K562 (cell line): ENCODE results near the gene FARSA. TPM values are rescaled to one million over a fixed set of nuclear protein-coding genes. Genes with fewer than 3 reads are reported as not detected.

Experiments used
- ADNP ChIP-seq: fragments of 200-800 bp; sonication (Bioruptor generic); IDR thresholded peaks from 2 replicates; pipeline ENCODE4 v1.6.1; 2016; ENCODE audit warnings: missing genetic modification characterization, missing compliant biosample characterization
- CBFA2T2 ChIP-seq: fragments of 450-650 bp; conservative IDR thresholded peaks from 2 replicates; pipeline ENCODE4 v1.6.1; 2017; ENCODE audit warnings: mild to moderate bottlenecking
- EHMT2 ChIP-seq: fragments of 450-650 bp; IDR thresholded peaks from 2 replicates; pipeline ENCODE4 v1.6.1; 2018; ENCODE audit warnings: antibody characterized with exemption
- HCFC1 ChIP-seq: IDR thresholded peaks from 2 replicates; pipeline ENCODE4 v1.6.1; 2012; ENCODE audit warnings: low read depth, low read length, improper control_type of control experiment
- HMBOX1 ChIP-seq: sonication (generic); IDR thresholded peaks from 2 replicates; pipeline ENCODE4 v1.6.1; 2016
- L3MBTL2 ChIP-seq: fragments of 450-650 bp; IDR thresholded peaks from 2 replicates; pipeline ENCODE4 v1.6.1; 2016; ENCODE audit warnings: mild to moderate bottlenecking, moderate library complexity
- NKRF ChIP-seq: fragments of 450-650 bp; IDR thresholded peaks from 2 replicates; pipeline ENCODE4 v1.6.1; 2016; ENCODE audit warnings: borderline replicate concordance
- PCBP2 ChIP-seq: fragments of 200-400 bp; formaldehyde crosslinking; IDR thresholded peaks from 2 replicates; pipeline ENCODE4 v1.6.1; 2018; ENCODE audit warnings: low read length, low read depth, mild to moderate bottlenecking, moderate library complexity; ENCODE audit not compliant: poor library complexity, severe bottlenecking
- PRDM10 ChIP-seq: fragments of 450-650 bp; IDR thresholded peaks from 2 replicates; pipeline ENCODE4 v1.6.1; 2018; ENCODE audit not compliant: partially characterized antibody
- RHOXF2B ChIP-seq: fragments of 250-450 bp; sonication (Bioruptor Pico); conservative IDR thresholded peaks from 2 replicates; pipeline ENCODE4 v1.5.1; 2021
- SNAPC5 ChIP-seq: fragments of 250-450 bp; sonication (Bioruptor Pico); IDR thresholded peaks from 2 replicates; pipeline ENCODE4 v1.8.0; 2021; ENCODE audit warnings: moderate library complexity, mild to moderate bottlenecking, inconsistent platforms
- SNIP1 ChIP-seq: fragments of 450-650 bp; IDR thresholded peaks from 2 replicates; pipeline ENCODE4 v1.7.1; 2017; ENCODE audit warnings: low read depth, mild to moderate bottlenecking
- STAG1 ChIP-seq: sonication (generic); formaldehyde crosslinking; IDR thresholded peaks from 2 replicates; pipeline ENCODE4 v1.5.0; 2020; ENCODE audit warnings: missing genetic modification reagents, borderline replicate concordance
- ZNF143 ChIP-seq: sonication (generic); formaldehyde crosslinking; IDR thresholded peaks from 2 replicates; pipeline ENCODE4 v1.9.0; 2022; ENCODE audit warnings: mild to moderate bottlenecking, missing genetic modification reagents
- ZNF212 ChIP-seq: fragments of 450-650 bp; formaldehyde crosslinking; IDR thresholded peaks from 2 replicates; pipeline ENCODE4 v1.4.0; 2020; ENCODE audit warnings: mild to moderate bottlenecking
- ZNF354B ChIP-seq: fragments of 250-450 bp; sonication (Bioruptor Pico); IDR thresholded peaks from 2 replicates; pipeline ENCODE4 v1.4.0; 2020
- ZNF639 ChIP-seq, 2 experiments: fragments of 200-800 bp in 1 of 2; sonication (Bioruptor generic) in 1 of 2; sonication (generic) in 1 of 2; formaldehyde crosslinking in 1 of 2; IDR thresholded peaks in 1 of 2; conservative IDR thresholded peaks in 1 of 2; 2 replicates each; pipeline versions ENCODE4 v1.5.0 to v1.6.1; 2016 to 2020; ENCODE audit warnings: missing compliant biosample characterization in 1 of 2, missing genetic modification characterization in 1 of 2, missing genetic modification reagents in 1 of 2
- ZNF778 ChIP-seq: fragments of 450-650 bp; formaldehyde crosslinking; IDR thresholded peaks from 2 replicates; pipeline ENCODE4 v1.4.0; 2020; ENCODE audit warnings: mild to moderate bottlenecking, moderate library complexity
- polyA plus RNA-seq, 8 experiments: library from polyadenylated mRNA; depleted of rRNA in 4 of 8; stranded (reverse) in 5 of 8; unstranded in 3 of 8; fragments of >200 nt; fragmentation: Nextera tagmentation in 2 of 8; fragmentation: Illumina TruSeq in 1 of 8; extraction: Ambion mirVana in 2 of 8; extraction: Trizol in 1 of 8; gene quantifications; 2 replicates each; pipeline versions ENCODE4 v1.2.1 to v1.2.3, GENCODE V29; 2011 to 2014; ENCODE audit warnings: inconsistent platforms in 1 of 8, missing spikeins in 1 of 8
- total RNA-seq, 7 experiments: library from RNA; depleted of rRNA in 6 of 7; stranded (reverse); fragments of >200 nt in 6 of 7; fragmentation: Illumina TruSeq in 2 of 7; extraction: Trizol in 2 of 7; gene quantifications; 2 replicates each; pipeline versions ENCODE4 v1.2.1 to v1.2.3, GENCODE V29; 2011 to 2021; ENCODE audit warnings: low replicate concordance in 1 of 7

The FARSA gene
- total and polyA plus RNA-seq, 9 of the 15 experiments (the other 6 are each of a cell fraction or from before 2014, with no cell fraction given) = 25.2 to 237 (median 89.6) TPM

GRCh38 chr19:12884926-12885748 lies 48.4 kb downstream of the FARSA start (continued):
- TF ChIP-seq PRDM10 (no peak), ADNP (tag) (no peak), NKRF (peak; percentile 87), SNIP1 (no peak), CBFA2T2 (no peak), ZNF354B (CRISPR knock-in tag) (no peak), ZNF212 (no peak), PCBP2 (no peak), L3MBTL2 (peak; percentile 96), STAG1 (0 out of 2 replicates have a peak, but pooled peaks have one; percentile 22), HMBOX1 (no peak), ZNF639 (CRISPR knock-in tag; conservative IDR thresholded peaks at IDR 0.05 in 1 of 2, IDR thresholded peaks at IDR 0.05 in 1 of 2) (peak in 1 of 2 experiments; percentile 44; a peak in 2 of 4 replicates), SNAPC5 (CRISPR knock-in tag) (no peak), ZNF778 (no peak), ZNF143 (CRISPR knock-in tag) (no peak), RHOXF2B (CRISPR knock-in tag) (no peak), EHMT2 (no peak), HCFC1 (no peak; the same call in 1 of the 2 replicates)
